Liver (tissue), 9 donors: Measurements from ENCODE around the gene RAB6A. TPM values are rescaled to one million over a fixed set of nuclear protein-coding genes. Genes with fewer than 3 reads are reported as not detected.

Source experiments
- DNase-seq: peaks from one replicate; pipeline ENCODE4 v3.0.0-alpha.2; 2017; ENCODE audit warnings: low spot score
- H3K27ac ChIP-seq, 2 donors: one replicate each; pipeline ENCODE4 v1.7.0; 2013; ENCODE audit warnings: inconsistent platforms in 2 of 2, low read length in 2 of 2, control low read depth in 1 of 2, low read depth in 1 of 2, mild to moderate bottlenecking in 1 of 2
- H3K27me3 ChIP-seq, 4 donors: one replicate each; pipeline versions ENCODE4 v1.6.1 to v1.7.0; 2013; ENCODE audit warnings: low read length in 3 of 4, inconsistent platforms in 1 of 4, mild to moderate bottlenecking in 1 of 4, moderate library complexity in 1 of 4; ENCODE audit not compliant: control insufficient read depth in 4 of 4, insufficient read depth in 4 of 4
- H3K36me3 ChIP-seq, 4 donors: one replicate each; pipeline versions ENCODE4 v1.6.1 to v1.7.0; 2013; ENCODE audit warnings: low read length in 3 of 4, mild to moderate bottlenecking in 3 of 4, low read depth in 1 of 4, moderate library complexity in 1 of 4; ENCODE audit not compliant: control insufficient read depth in 4 of 4, insufficient read depth in 3 of 4
- H3K4me1 ChIP-seq, 4 donors: one replicate each; pipeline versions ENCODE4 v1.6.1 to v1.7.0; 2013; ENCODE audit warnings: low read length in 3 of 4, mild to moderate bottlenecking in 3 of 4, moderate library complexity in 1 of 4; ENCODE audit not compliant: control insufficient read depth in 4 of 4, insufficient read depth in 4 of 4
- H3K4me3 ChIP-seq, 3 donors: one replicate each; pipeline versions ENCODE4 v1.6.1 to v1.7.0; 2013; ENCODE audit warnings: low read length in 3 of 3, control low read depth in 1 of 3, low read depth in 1 of 3, mild to moderate bottlenecking in 1 of 3
- H3K9ac ChIP-seq, 2 donors: one replicate each; pipeline ENCODE4 v1.7.0; 2013; ENCODE audit warnings: low read length in 2 of 2, mild to moderate bottlenecking in 2 of 2, moderate library complexity in 2 of 2, control low read depth in 1 of 2, low read depth in 1 of 2
- H3K9me3 ChIP-seq, 4 donors: one replicate each; pipeline versions ENCODE4 v1.6.1 to v1.7.0; 2013; ENCODE audit warnings: low read length in 3 of 4; ENCODE audit not compliant: control insufficient read depth in 4 of 4
- ATF3 ChIP-seq: IDR thresholded peaks from 2 replicates; pipeline ENCODE4 v1.6.1; 2016; ENCODE audit warnings: antibody characterized with exemption
- CTCF ChIP-seq: fragments of 150-350 bp; IDR thresholded peaks from 2 replicates; pipeline ENCODE4 v1.5.1; 2017; ENCODE audit warnings: improper control_type of control experiment, low read depth, low read length; ENCODE audit not compliant: missing input control
- EGR1 ChIP-seq, 2 donors: IDR thresholded peaks; 2 replicates each; pipeline ENCODE4 v1.6.1; 2016 to 2018; ENCODE audit warnings: antibody characterized with exemption in 2 of 2, low read depth in 2 of 2
- FOXA2 ChIP-seq: IDR thresholded peaks from 2 replicates; pipeline ENCODE4 v1.6.1; 2016; ENCODE audit warnings: antibody characterized with exemption
- GABPA ChIP-seq, 2 donors: IDR thresholded peaks in 1 of 2; conservative IDR thresholded peaks in 1 of 2; 2 replicates each; pipeline ENCODE4 v1.6.1; 2016; ENCODE audit warnings: antibody characterized with exemption in 2 of 2, mild to moderate bottlenecking in 1 of 2, moderate library complexity in 1 of 2
- HNF4A ChIP-seq, 2 donors: conservative IDR thresholded peaks; 2 replicates each; pipeline ENCODE4 v1.6.1; 2016; ENCODE audit warnings: antibody characterized with exemption in 2 of 2, mild to moderate bottlenecking in 2 of 2
- HNF4G ChIP-seq: IDR thresholded peaks from 2 replicates; pipeline ENCODE4 v1.6.1; 2016; ENCODE audit warnings: antibody characterized with exemption
- JUND ChIP-seq, 2 donors: IDR thresholded peaks; 2 replicates each; pipeline ENCODE4 v1.6.1; 2016; ENCODE audit warnings: antibody characterized with exemption in 2 of 2
- MAX ChIP-seq: IDR thresholded peaks from 2 replicates; pipeline ENCODE4 v1.6.1; 2016; ENCODE audit warnings: antibody characterized with exemption
- NR2F2 ChIP-seq: IDR thresholded peaks from 2 replicates; pipeline ENCODE4 v1.6.1; 2016; ENCODE audit warnings: antibody characterized with exemption
- RAD21 ChIP-seq, 2 donors: IDR thresholded peaks; 2 replicates each; pipeline ENCODE4 v1.6.1; 2016; ENCODE audit warnings: antibody characterized with exemption in 2 of 2, mild to moderate bottlenecking in 2 of 2
- SP1 ChIP-seq: IDR thresholded peaks from 2 replicates; pipeline ENCODE4 v1.6.1; 2018; ENCODE audit warnings: antibody characterized with exemption, mild to moderate bottlenecking
- TAF1 ChIP-seq: conservative IDR thresholded peaks from 2 replicates; pipeline ENCODE4 v1.6.1; 2016; ENCODE audit warnings: antibody characterized with exemption, mild to moderate bottlenecking
- YY1 ChIP-seq: IDR thresholded peaks from 2 replicates; pipeline ENCODE4 v1.6.1; 2016; ENCODE audit warnings: antibody characterized with exemption, mild to moderate bottlenecking
- WGBS: extraction: QIAGEN DNeasy Blood & Tissue Kit; methylation state at CpG from one replicate; pipeline ENCODE4 v1.1.7; 2013; 5-methylcytosine and 5-hydroxymethylcytosine counted together
- polyA plus RNA-seq, 2 donors: library from polyadenylated mRNA; stranded (reverse) in 1 of 2; unstranded in 1 of 2; fragments of 200-250 nt in 1 of 2; fragments of >200 nt in 1 of 2; fragmentation: Nextera tagmentation in 1 of 2; extraction: Ambion mirVana in 1 of 2; gene quantifications; one replicate each; pipeline versions ENCODE4 v1.2.1 to v1.2.3, GENCODE V29; 2013 to 2015
- total RNA-seq, 2 donors: library from RNA; depleted of rRNA; stranded (reverse); fragments of >200 nt; gene quantifications; one replicate each; pipeline ENCODE4 v1.2.3, GENCODE V29; 2014
- TF ChIP-seq, protein P1 (sequence below): IDR thresholded peaks from 2 replicates; pipeline ENCODE4 v1.6.1; 2016; ENCODE audit warnings: antibody characterized with exemption
- TF ChIP-seq, protein P2 (sequence below): IDR thresholded peaks from 2 replicates; pipeline ENCODE4 v1.6.1; 2016; ENCODE audit warnings: antibody characterized with exemption, mild to moderate bottlenecking
- donor health status: healthy.
- donor health status: healthy.
- donor health status: healthy.
- donor health status: healthy.
- donor health status: healthy.

RAB6A gene
- total and polyA plus RNA-seq, 4 donors = 36.0 to 165 (median 51.5) TPM

- DNase-seq = no peak
- peaks cover 14 to 36% (median 18%) of the 10 kb centered on the region in 4 donors for H3K4me1 ChIP-seq
- no peaks in the 10 kb centered on the region for H3K27me3 ChIP-seq
- no peak overlapping the region for H3K9ac ChIP-seq
- H3K36me3 ChIP-seq = no peaks in the 10 kb centered on the region
- WGBS = 79% methylated on average over 5 of the region's 5 CpGs
- H3K27ac ChIP-seq = no peak overlapping the region
- TF ChIP-seq, protein P1, sequence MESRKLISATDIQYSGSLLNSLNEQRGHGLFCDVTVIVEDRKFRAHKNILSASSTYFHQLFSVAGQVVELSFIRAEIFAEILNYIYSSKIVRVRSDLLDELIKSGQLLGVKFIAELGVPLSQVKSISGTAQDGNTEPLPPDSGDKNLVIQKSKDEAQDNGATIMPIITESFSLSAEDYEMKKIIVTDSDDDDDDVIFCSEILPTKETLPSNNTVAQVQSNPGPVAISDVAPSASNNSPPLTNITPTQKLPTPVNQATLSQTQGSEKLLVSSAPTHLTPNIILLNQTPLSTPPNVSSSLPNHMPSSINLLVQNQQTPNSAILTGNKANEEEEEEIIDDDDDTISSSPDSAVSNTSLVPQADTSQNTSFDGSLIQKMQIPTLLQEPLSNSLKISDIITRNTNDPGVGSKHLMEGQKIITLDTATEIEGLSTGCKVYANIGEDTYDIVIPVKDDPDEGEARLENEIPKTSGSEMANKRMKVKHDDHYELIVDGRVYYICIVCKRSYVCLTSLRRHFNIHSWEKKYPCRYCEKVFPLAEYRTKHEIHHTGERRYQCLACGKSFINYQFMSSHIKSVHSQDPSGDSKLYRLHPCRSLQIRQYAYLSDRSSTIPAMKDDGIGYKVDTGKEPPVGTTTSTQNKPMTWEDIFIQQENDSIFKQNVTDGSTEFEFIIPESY = no peak
- no peak for TF ChIP-seq GABPA (IDR thresholded peaks at IDR 0.05 in 1 of 2, conservative IDR thresholded peaks at IDR 0.05 in 1 of 2)
- TF ChIP-seq RAD21 (IDR thresholded peaks at IDR 0.05) = no peak
- no peak for TF ChIP-seq ATF3
- TF ChIP-seq JUND (IDR thresholded peaks at IDR 0.05) = no peak
- no peak for TF ChIP-seq FOXA2
- TF ChIP-seq SP1 = no peak
- no peak for TF ChIP-seq MAX
- no peak for TF ChIP-seq HNF4G
- no peak for TF ChIP-seq TAF1
- no peak for TF ChIP-seq CTCF
- TF ChIP-seq NR2F2 = no peak
- no peak for TF ChIP-seq HNF4A (conservative IDR thresholded peaks at IDR 0.05)
- TF ChIP-seq, protein P2, sequence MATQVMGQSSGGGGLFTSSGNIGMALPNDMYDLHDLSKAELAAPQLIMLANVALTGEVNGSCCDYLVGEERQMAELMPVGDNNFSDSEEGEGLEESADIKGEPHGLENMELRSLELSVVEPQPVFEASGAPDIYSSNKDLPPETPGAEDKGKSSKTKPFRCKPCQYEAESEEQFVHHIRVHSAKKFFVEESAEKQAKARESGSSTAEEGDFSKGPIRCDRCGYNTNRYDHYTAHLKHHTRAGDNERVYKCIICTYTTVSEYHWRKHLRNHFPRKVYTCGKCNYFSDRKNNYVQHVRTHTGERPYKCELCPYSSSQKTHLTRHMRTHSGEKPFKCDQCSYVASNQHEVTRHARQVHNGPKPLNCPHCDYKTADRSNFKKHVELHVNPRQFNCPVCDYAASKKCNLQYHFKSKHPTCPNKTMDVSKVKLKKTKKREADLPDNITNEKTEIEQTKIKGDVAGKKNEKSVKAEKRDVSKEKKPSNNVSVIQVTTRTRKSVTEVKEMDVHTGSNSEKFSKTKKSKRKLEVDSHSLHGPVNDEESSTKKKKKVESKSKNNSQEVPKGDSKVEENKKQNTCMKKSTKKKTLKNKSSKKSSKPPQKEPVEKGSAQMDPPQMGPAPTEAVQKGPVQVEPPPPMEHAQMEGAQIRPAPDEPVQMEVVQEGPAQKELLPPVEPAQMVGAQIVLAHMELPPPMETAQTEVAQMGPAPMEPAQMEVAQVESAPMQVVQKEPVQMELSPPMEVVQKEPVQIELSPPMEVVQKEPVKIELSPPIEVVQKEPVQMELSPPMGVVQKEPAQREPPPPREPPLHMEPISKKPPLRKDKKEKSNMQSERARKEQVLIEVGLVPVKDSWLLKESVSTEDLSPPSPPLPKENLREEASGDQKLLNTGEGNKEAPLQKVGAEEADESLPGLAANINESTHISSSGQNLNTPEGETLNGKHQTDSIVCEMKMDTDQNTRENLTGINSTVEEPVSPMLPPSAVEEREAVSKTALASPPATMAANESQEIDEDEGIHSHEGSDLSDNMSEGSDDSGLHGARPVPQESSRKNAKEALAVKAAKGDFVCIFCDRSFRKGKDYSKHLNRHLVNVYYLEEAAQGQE = no peak
- no peak for TF ChIP-seq YY1
- no peak for TF ChIP-seq EGR1 (IDR thresholded peaks at IDR 0.05; ENCODE audit: low read depth in 2 of 2)
- no peaks in the 10 kb centered on the region for H3K9me3 ChIP-seq
- H3K4me3 ChIP-seq = no peak overlapping the region
These were observed 3.3 kb downstream of the RAB6A start for GRCh38 chr11:73757598-73757997.

GRCh38 chr11:73755670-73756069, 5.2 kb downstream of the RAB6A start:
- H3K27ac ChIP-seq = no peak overlapping the region
- DNase-seq = no peak
- H3K9me3 ChIP-seq = no peaks in the 10 kb centered on the region
- H3K9ac ChIP-seq = no peak overlapping the region
- H3K4me3 ChIP-seq = no peak overlapping the region
- peaks cover 16 to 36% (median 20%) of the 10 kb centered on the region in 4 donors for H3K4me1 ChIP-seq
- H3K27me3 ChIP-seq = no peaks in the 10 kb centered on the region
- TF ChIP-seq CTCF = no peak
- no peak for TF ChIP-seq NR2F2
- TF ChIP-seq YY1 = no peak
- no peak for TF ChIP-seq GABPA (IDR thresholded peaks at IDR 0.05 in 1 of 2, conservative IDR thresholded peaks at IDR 0.05 in 1 of 2)
- no peak for TF ChIP-seq MAX
- TF ChIP-seq SP1 = no peak
- TF ChIP-seq HNF4G = no peak
- no peak for TF ChIP-seq FOXA2
- TF ChIP-seq RAD21 (IDR thresholded peaks at IDR 0.05) = no peak
- TF ChIP-seq HNF4A (conservative IDR thresholded peaks at IDR 0.05) = no peak
- no peaks in the 10 kb centered on the region for H3K36me3 ChIP-seq
